ENCODE data around the gene SLC44A5.

GRCh38 chr1:75328691-75329090 lies 282.2 kb downstream of the SLC44A5 start:
- TF ChIP-seq CTCF (IDR thresholded peaks at IDR 0.05) (no peak), POLR2A (IDR thresholded peaks at IDR 0.05) (no peak)
